LNCAP (cell line): ENCODE data around the gene ASXL3.

Source experiments
- TF ChIP-seq, protein P1 (sequence below): fragments of 450-650 bp; IDR thresholded peaks from 2 replicates; pipeline ENCODE4 v1.5.1; 2017; ENCODE audit warnings: mild to moderate bottlenecking

ASXL3 gene

DNA sequence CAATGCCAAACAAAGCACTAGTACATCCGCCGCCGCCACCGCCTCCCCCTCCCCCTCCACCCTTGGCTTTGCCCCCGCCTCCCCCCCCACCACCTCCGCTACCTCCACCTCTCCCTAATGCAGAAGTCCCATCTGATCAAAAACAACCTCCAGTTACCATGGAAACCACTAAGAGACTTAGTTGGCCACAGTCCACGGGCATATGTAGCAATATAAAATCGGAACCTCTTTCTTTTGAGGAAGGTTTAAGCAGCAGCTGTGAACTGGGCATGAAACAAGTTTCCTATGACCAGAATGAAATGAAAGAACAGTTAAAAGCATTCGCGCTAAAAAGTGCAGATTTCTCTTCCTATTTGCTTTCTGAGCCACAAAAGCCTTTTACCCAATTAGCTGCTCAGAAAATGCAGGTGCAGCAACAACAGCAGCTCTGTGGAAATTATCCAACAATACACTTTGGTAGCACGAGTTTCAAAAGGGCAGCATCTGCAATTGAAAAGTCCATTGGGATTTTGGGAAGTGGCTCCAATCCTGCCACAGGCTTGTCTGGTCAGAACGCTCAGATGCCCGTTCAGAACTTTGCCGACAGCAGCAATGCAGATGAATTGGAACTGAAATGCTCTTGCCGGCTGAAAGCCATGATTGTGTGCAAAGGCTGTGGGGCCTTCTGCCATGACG, 168.0 kb downstream of the ASXL3 start:
- TF ChIP-seq, protein P1, sequence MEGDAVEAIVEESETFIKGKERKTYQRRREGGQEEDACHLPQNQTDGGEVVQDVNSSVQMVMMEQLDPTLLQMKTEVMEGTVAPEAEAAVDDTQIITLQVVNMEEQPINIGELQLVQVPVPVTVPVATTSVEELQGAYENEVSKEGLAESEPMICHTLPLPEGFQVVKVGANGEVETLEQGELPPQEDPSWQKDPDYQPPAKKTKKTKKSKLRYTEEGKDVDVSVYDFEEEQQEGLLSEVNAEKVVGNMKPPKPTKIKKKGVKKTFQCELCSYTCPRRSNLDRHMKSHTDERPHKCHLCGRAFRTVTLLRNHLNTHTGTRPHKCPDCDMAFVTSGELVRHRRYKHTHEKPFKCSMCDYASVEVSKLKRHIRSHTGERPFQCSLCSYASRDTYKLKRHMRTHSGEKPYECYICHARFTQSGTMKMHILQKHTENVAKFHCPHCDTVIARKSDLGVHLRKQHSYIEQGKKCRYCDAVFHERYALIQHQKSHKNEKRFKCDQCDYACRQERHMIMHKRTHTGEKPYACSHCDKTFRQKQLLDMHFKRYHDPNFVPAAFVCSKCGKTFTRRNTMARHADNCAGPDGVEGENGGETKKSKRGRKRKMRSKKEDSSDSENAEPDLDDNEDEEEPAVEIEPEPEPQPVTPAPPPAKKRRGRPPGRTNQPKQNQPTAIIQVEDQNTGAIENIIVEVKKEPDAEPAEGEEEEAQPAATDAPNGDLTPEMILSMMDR = no peak

DNA sequence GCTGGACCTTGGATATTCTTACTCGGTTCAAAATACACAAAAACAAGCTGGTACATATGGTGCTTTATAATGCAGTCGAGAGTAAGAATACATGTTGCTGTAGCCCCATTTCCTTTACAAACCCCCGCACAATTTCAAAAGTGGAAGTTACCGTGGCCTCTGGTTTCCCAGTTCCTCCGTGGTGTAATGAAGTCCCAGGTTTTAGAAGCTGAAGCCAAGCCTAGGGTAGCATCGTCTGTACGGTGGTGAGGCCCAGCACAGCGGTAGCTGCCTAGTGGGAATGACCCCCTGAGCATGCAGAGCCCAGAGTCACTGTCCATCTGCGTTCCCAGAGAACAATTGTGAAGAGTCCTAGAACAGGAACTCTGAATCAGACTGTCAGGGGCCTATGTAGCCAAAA, 171.8 kb downstream of the ASXL3 start:
- TF ChIP-seq, protein P1 = no peak

DNA sequence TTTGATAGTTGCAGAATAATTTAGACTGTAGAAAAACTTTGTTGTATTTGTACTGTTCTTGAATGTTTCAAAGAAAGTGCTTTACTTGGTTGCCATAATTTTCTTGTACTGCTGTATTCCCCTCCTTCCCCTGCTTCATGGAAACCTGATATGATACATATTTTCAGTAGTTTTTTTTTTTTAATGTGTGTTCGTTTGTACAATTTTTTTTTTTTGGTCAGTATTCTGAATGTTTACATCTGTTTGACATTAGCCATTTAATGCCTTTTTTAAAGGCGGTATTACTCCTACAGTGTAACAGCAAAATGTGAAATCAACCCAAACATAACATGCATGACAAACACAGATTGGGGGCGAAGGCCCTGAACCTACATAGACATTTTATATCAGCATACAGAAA, 172.3 kb downstream of the ASXL3 start:
- TF ChIP-seq, protein P1 = no peak

DNA sequence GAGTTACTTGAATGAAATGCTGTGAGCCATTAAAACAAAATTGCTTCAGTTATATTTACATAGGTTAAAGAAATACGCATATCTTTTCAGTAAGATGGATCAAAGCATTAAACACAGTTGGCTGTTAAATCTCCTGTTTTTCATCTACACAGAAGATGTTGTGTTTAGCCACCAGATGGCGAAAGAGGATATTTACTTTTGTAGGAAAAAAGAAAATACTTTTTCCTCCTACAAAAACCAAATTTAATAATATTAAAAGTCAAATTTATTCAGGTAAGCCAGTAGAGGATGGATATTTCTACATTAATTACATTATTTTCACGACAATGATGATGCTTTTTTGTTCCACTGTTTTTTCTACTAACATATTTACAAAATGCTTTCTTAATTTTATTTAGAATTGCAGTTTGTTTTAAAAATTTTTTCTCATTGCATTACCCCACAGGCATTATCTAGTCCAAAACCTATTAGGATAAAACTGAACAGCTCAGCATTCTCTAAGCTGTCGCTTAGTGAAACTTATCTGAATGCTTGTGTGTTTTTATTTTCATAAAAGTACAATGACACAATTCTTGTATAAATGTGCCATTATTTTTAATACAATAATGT, 173.7 kb downstream of the ASXL3 start:
- TF ChIP-seq, protein P1 = peak; percentile 64

DNA sequence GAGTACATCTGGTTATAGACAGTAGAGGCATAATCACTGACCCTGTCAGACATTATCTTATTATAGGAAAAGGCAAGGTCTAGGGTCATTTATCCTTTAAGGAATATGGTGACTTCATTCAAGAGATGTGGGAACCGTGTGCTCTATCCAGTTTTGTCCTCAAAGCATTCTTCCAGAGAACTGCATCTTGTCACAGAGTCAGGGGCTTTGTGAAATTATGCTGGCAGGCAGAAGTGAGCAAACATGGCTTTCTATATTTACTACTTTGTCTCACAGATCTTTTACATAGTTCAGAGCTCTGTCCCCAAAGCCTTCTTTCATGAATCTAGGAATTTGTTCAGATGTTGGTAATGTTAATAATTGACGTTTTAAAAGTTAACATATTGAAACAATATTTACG, 177.4 kb downstream of the ASXL3 start:
- TF ChIP-seq, protein P1 = no peak

DNA sequence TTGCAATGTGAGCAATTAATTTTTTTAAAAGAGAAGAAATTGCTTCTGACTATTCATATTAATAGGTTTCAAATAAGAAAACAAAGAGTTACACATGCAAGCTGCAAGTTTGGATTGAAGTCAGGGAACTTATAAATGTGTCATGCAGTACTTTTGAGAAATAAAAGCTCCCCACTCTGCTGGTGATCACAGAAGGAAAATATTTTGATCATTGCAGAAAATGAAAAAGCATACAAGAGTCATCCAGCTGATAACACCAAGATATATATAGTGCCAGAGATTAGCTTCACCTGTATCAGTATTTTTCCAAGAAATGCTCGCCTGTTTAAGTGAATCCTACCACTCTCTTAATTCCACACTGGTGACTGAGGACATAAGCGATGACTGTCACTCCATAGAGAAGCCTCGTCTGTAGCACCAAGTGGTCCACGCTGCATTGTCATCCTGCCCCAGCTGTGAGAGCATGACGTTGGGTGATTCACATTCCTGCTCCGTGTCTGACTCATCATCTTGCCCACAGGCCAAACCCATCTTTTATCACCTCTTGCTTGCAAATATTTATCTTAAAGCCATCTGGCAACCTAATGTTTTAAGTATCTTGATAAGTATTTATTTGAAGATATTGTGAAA, 178.0 kb downstream of the ASXL3 start:
- TF ChIP-seq, protein P1 = no peak

DNA sequence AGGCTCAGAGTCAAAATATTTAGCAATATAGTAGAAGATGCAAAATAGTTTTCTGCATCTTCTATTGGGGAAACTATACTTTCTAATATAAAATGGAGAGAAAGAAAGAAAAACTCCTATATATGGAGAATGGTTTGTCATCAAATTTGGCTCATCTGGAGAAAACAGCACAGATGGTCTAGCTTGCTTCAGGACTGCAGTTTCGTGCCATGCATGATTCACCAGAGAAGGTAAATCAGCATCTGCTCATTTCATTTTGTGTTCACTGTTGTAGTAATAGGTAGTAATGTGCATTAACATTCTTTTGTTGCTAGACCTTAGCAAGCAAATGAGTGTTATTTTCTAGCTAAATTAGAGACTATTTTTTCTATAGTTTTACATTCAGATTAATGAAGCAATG, 179.0 kb downstream of the ASXL3 start:
- TF ChIP-seq, protein P1 = no peak
